HepG2 (cell line): ENCODE measurements around the gene DGKG.

ENCODE experiments used
- CC2D1A ChIP-seq: sonication (generic); formaldehyde crosslinking; IDR thresholded peaks from 2 replicates; pipeline ENCODE4 v1.8.1; 2023; ENCODE audit warnings: mild to moderate bottlenecking, missing genetic modification reagents
- ETV6 ChIP-seq: sonication (generic); formaldehyde crosslinking; conservative IDR thresholded peaks from 2 replicates; pipeline ENCODE4 v1.4.0; 2020; ENCODE audit warnings: missing genetic modification reagents
- GABPA ChIP-seq, 2 experiments: IDR thresholded peaks; 2 replicates each; pipeline ENCODE4 v1.6.1; 2011 to 2016; ENCODE audit warnings: low read depth in 2 of 2, low read length in 1 of 2, missing biosample characterization in 1 of 2, missing genetic modification characterization in 1 of 2
- GTF2F1 ChIP-seq: fragments of 150-350 bp; IDR thresholded peaks from 2 replicates; pipeline ENCODE4 v1.6.1; 2014; ENCODE audit warnings: low read length
- JUN ChIP-seq: sonication (generic); formaldehyde crosslinking; IDR thresholded peaks from 2 replicates; pipeline ENCODE4 v1.4.0; 2020; ENCODE audit warnings: mild to moderate bottlenecking, missing genetic modification reagents
- JUNB ChIP-seq: sonication (generic); formaldehyde crosslinking; IDR thresholded peaks from 2 replicates; pipeline ENCODE4 v1.8.0; 2022; ENCODE audit warnings: missing genetic modification reagents, mild to moderate bottlenecking, borderline replicate concordance
- NR2C2 ChIP-seq: sonication (generic); formaldehyde crosslinking; IDR thresholded peaks from 2 replicates; pipeline ENCODE4 v1.4.0; 2020; ENCODE audit warnings: missing genetic modification reagents, mild to moderate bottlenecking, moderate library complexity, borderline replicate concordance
- POLR2AphosphoS5 ChIP-seq: IDR thresholded peaks from 2 replicates; pipeline ENCODE4 v1.6.1; 2012; ENCODE audit warnings: low read depth, low read length
- SMARCC2 ChIP-seq: fragments of 450-650 bp; IDR thresholded peaks from 2 replicates; pipeline ENCODE4 v1.6.1; 2017; ENCODE audit warnings: antibody characterized with exemption, mild to moderate bottlenecking
- ZBED4 ChIP-seq: sonication (generic); formaldehyde crosslinking; IDR thresholded peaks from 2 replicates; pipeline ENCODE4 v1.4.0; 2020; ENCODE audit warnings: missing genetic modification reagents, borderline replicate concordance
- TF ChIP-seq, protein P1 (sequence below): sonication (generic); formaldehyde crosslinking; IDR thresholded peaks from 2 replicates; pipeline ENCODE4 v1.5.0; 2020; ENCODE audit warnings: mild to moderate bottlenecking, missing genetic modification reagents, moderate library complexity

DNA sequence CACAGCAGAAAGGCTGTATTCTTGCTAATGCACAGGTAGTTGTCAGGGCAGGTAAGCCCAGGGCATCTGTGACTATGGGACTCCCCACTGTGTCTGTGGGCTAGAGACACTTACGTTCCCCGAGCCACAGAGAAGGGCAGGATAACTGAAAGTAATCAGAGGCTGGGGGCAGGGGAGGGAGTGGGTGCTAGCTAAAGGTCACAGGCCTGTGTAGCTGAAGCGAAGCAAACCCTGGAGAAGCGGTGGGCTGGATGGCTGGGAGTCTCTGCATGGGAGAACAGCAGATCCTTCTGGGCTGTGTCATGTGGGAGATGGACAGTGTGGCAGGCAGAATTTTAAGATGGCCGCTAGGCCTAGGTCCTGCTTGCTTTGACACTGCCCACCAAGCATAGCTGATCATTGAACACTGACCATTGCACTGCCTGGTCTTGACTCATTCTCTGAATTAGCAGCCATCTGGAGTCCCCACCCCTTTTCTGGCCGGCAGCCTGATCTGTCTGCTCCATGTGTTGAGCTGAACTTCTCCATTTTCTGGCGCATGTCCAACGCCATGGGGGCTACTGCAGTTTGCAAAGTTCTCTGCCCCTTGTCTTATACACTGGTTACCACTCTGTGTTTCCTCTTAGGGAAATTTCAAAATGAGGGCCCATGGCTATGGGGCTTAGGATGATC, 110.0 kb downstream of the DGKG start:
- TF ChIP-seq GABPA (IDR thresholded peaks at IDR 0.05; ENCODE audit: low read depth, low read length) (no peak), GABPA (CRISPR knock-in tag; IDR thresholded peaks at IDR 0.05; ENCODE audit: low read depth) (no peak), ETV6 (CRISPR knock-in tag) (no peak), POLR2AphosphoS5 (no peak), GTF2F1 (no peak), JUN (CRISPR knock-in tag) (no peak), JUNB (CRISPR knock-in tag) (no peak), ZBED4 (CRISPR knock-in tag) (no peak), SMARCC2 (no peak), NR2C2 (no peak), CC2D1A (CRISPR knock-in tag) (no peak)
- TF ChIP-seq, protein P1, sequence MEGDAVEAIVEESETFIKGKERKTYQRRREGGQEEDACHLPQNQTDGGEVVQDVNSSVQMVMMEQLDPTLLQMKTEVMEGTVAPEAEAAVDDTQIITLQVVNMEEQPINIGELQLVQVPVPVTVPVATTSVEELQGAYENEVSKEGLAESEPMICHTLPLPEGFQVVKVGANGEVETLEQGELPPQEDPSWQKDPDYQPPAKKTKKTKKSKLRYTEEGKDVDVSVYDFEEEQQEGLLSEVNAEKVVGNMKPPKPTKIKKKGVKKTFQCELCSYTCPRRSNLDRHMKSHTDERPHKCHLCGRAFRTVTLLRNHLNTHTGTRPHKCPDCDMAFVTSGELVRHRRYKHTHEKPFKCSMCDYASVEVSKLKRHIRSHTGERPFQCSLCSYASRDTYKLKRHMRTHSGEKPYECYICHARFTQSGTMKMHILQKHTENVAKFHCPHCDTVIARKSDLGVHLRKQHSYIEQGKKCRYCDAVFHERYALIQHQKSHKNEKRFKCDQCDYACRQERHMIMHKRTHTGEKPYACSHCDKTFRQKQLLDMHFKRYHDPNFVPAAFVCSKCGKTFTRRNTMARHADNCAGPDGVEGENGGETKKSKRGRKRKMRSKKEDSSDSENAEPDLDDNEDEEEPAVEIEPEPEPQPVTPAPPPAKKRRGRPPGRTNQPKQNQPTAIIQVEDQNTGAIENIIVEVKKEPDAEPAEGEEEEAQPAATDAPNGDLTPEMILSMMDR (CRISPR knock-in tag), result no peak
